GM23248 (cell line): ENCODE data around the gene PGAP6. TPM values are rescaled to one million over a fixed set of nuclear protein-coding genes. Genes with fewer than 3 reads are reported as not detected.
"Not testable (repeated sequence)": the region's sequence is repeated elsewhere in the genome, so short reads cannot be mapped to it uniquely, and the experiment has no call there.

Experiments used
- DNase-seq: peaks from one replicate; pipeline ENCODE4 v3.0.0-alpha.2; 2015
- H2AFZ ChIP-seq: fragments of 200-600 bp; sonication (generic); 2 replicates; pipeline ENCODE4 v1.6.1; 2016; ENCODE audit warnings: antibody characterized with exemption
- H3F3A ChIP-seq: fragments of 200-600 bp; sonication (generic); 2 replicates; pipeline ENCODE4 v1.6.1; 2016; ENCODE audit warnings: mild to moderate bottlenecking, antibody characterized with exemption, mixed run types; ENCODE audit not compliant: insufficient read depth
- H3K27ac ChIP-seq: fragments of 200-600 bp; sonication (generic); 2 replicates; pipeline ENCODE4 v1.5.1; 2016; ENCODE audit warnings: mild to moderate bottlenecking
- H3K27me3 ChIP-seq: fragments of 200-600 bp; sonication (generic); replicated peaks from 2 replicates; pipeline ENCODE4 v1.6.1; 2016; ENCODE audit warnings: mild to moderate bottlenecking; ENCODE audit not compliant: insufficient read depth
- H3K36me3 ChIP-seq: fragments of 200-600 bp; sonication (generic); 2 replicates; pipeline ENCODE4 v1.6.1; 2016; ENCODE audit warnings: low read depth, mild to moderate bottlenecking
- H3K4me1 ChIP-seq: fragments of 200-600 bp; sonication (generic); 2 replicates; pipeline ENCODE4 v1.6.1; 2016; ENCODE audit warnings: mild to moderate bottlenecking; ENCODE audit not compliant: insufficient read depth
- H3K4me2 ChIP-seq: fragments of 200-600 bp; sonication (generic); one replicate; pipeline ENCODE4 v1.6.1; 2016; ENCODE audit warnings: mild to moderate bottlenecking; ENCODE audit not compliant: unreplicated experiment
- H3K4me3 ChIP-seq: fragments of 200-600 bp; sonication (generic); 2 replicates; pipeline ENCODE4 v1.5.1; 2016; ENCODE audit warnings: mild to moderate bottlenecking
- H3K79me2 ChIP-seq: fragments of 200-600 bp; sonication (generic); 2 replicates; pipeline ENCODE4 v1.6.1; 2016; ENCODE audit warnings: mild to moderate bottlenecking; ENCODE audit not compliant: insufficient read depth
- H3K9ac ChIP-seq: fragments of 200-600 bp; sonication (generic); 2 replicates; pipeline ENCODE4 v1.6.1; 2016; ENCODE audit warnings: mild to moderate bottlenecking
- H3K9me2 ChIP-seq: fragments of 200-600 bp; sonication (generic); 2 replicates; pipeline ENCODE4 v1.6.1; 2016; ENCODE audit warnings: mixed run types, mild to moderate bottlenecking, moderate library complexity; ENCODE audit not compliant: insufficient read depth
- H3K9me3 ChIP-seq: fragments of 200-600 bp; sonication (generic); one replicate; pipeline ENCODE4 v1.6.1; 2017; ENCODE audit warnings: low read depth
- H4K20me1 ChIP-seq: fragments of 200-600 bp; sonication (generic); 2 replicates; pipeline ENCODE4 v1.6.0; 2016; ENCODE audit not compliant: insufficient read depth
- EZH2 ChIP-seq: fragments of 200-600 bp; sonication (generic); IDR thresholded peaks from 2 replicates; pipeline ENCODE4 v1.6.1; 2018; ENCODE audit warnings: antibody characterized with exemption, mild to moderate bottlenecking; ENCODE audit not compliant: insufficient read depth, poor library complexity, severe bottlenecking
- EZH2phosphoT487 ChIP-seq: fragments of 200-600 bp; sonication (generic); IDR thresholded peaks from 2 replicates; pipeline ENCODE4 v1.6.1; 2018; ENCODE audit warnings: antibody characterized with exemption, moderate library complexity, mild to moderate bottlenecking, low read depth; ENCODE audit not compliant: insufficient read depth
- WGBS, 2 experiments: methylation state at CpG; one replicate each; pipeline ENCODE4 v1.1.6; 2015 to 2017; ENCODE audit warnings: low lambda C conversion rate in 2 of 2, low coverage in 1 of 2; ENCODE audit errors: missing lambda C conversion rate in 2 of 2; 5-methylcytosine and 5-hydroxymethylcytosine counted together
- in situ Hi-C: fragments of 300-500 bp; cut with MboI; formaldehyde crosslinking; loops from 2 replicates; pipeline ENCODE4 v1.15.0; 2020
- polyA plus RNA-seq: library from polyadenylated mRNA; unstranded; fragments of >200 nt; fragmentation: Nextera tagmentation; extraction: Ambion mirVana; gene quantifications from 2 replicates; pipeline ENCODE4 v1.2.1, GENCODE V29; 2016
- total RNA-seq: library from RNA; depleted of rRNA; stranded (reverse); fragments of >200 nt; shearing (Covaris generic); gene quantifications from 2 replicates; pipeline ENCODE4 v1.2.3, GENCODE V29; 2014

PGAP6 gene
- total and polyA plus RNA-seq, 2 experiments from 2014 or later, result 16.4 to 78.4 TPM

- TF ChIP-seq EZH2phosphoT487 (no peak), EZH2 (no peak)
- H3K27ac ChIP-seq, result peak overlapping the region; percentile 93
- peak overlapping the region; percentile 86 for H2AFZ ChIP-seq
- DNase-seq, result peak; percentile 63
- H3K4me1 ChIP-seq, result peaks cover 28% of the 10 kb centered on the region
- no peaks in the 10 kb centered on the region for H3K27me3 ChIP-seq
- no peaks in the 10 kb centered on the region for H3K36me3 ChIP-seq
- no peaks in the 10 kb centered on the region for H3K9me2 ChIP-seq
- peak overlapping the region; percentile 82 for H3K9ac ChIP-seq
- H3K79me2 ChIP-seq, result peaks cover 35% of the 10 kb centered on the region
- WGBS, 2 experiments, result 1% methylated on average over 30 of the region's 31 CpGs
- peak overlapping the region; percentile 77 for H3K4me3 ChIP-seq
- H3F3A ChIP-seq, result peaks cover 17% of the 10 kb centered on the region; the same call in 1 of the 2 replicates
- in situ Hi-C loops, result no loop called here
- 0 out of 2 replicates have a peak, but pooled peaks cover 6% of the 10 kb centered on the region for H4K20me1 ChIP-seq
- no peaks in the 10 kb centered on the region for H3K9me3 ChIP-seq
- H3K4me2 ChIP-seq, result peak overlapping the region; percentile 91
Measured at GRCh38 chr16:424623-425081, 42.9 kb upstream of the PGAP6 start.

GRCh38 chr16:424033-424622 lies 42.4 kb upstream of the PGAP6 start:
- Histone ChIP-seq H3K79me2 (peaks cover 30% of the 10 kb centered on the region), H3F3A (peaks cover 17% of the 10 kb centered on the region; the same call in 1 of the 2 replicates)

GRCh38 chr16:422179-422578 lies 40.4 kb upstream of the PGAP6 start:
- H4K20me1 ChIP-seq, H3K9ac ChIP-seq, DNase-seq, H3K27me3 ChIP-seq, H3K9me3 ChIP-seq, H3K4me2 ChIP-seq, H3K9me2 ChIP-seq, H2AFZ ChIP-seq, in situ Hi-C loops, H3K27ac ChIP-seq, H3K36me3 ChIP-seq, H3K4me3 ChIP-seq: not testable (repeated sequence)
- H3K79me2 ChIP-seq, result peaks cover 10% of the 10 kb centered on the region
- WGBS, 2 experiments, result 96 to 98% methylated on average over 13 of the region's 13 CpGs
- peaks cover 17% of the 10 kb centered on the region; the same call in 1 of the 2 replicates for H3F3A ChIP-seq
- peaks cover 21% of the 10 kb centered on the region for H3K4me1 ChIP-seq

More at GRCh38 chr16:424033-424622, 42.4 kb upstream of the PGAP6 start:
- Histone ChIP-seq H3K9me2 (no peaks in the 10 kb centered on the region), H3K9ac (peak overlapping the region; percentile 82), H4K20me1 (0 out of 2 replicates have a peak, but pooled peaks cover 6% of the 10 kb centered on the region), H3K4me2 (peak overlapping the region; percentile 91), H2AFZ (peak overlapping the region; percentile 86), H3K4me1 (peaks cover 28% of the 10 kb centered on the region), H3K27me3 (no peaks in the 10 kb centered on the region), H3K4me3 (peak overlapping the region; percentile 77), H3K36me3 (no peaks in the 10 kb centered on the region), H3K27ac (peak overlapping the region; percentile 93), H3K9me3 (no peaks in the 10 kb centered on the region)
- WGBS, 2 experiments, result 1 to 2% methylated on average over 20 of the region's 20 CpGs
- TF ChIP-seq EZH2 (no peak), EZH2phosphoT487 (no peak)
- DNase-seq, result peak; percentile 99
- in situ Hi-C loops, result no loop called here

GRCh38 chr16:415170-415498 lies 33.4 kb upstream of the PGAP6 start:
- H3K9me2 ChIP-seq, H3K27me3 ChIP-seq, H3K4me3 ChIP-seq, H3F3A ChIP-seq, H3K9me3 ChIP-seq, H3K27ac ChIP-seq, H3K4me1 ChIP-seq, in situ Hi-C loops, H3K79me2 ChIP-seq, DNase-seq, H4K20me1 ChIP-seq, H3K4me2 ChIP-seq, H2AFZ ChIP-seq, H3K36me3 ChIP-seq, H3K9ac ChIP-seq: not testable (repeated sequence)
- WGBS, 2 experiments, result 90 to 91% methylated on average over 3 of the region's 3 CpGs
